Measurements from ENCODE around the gene LSAMP.

Gene LSAMP

DNA sequence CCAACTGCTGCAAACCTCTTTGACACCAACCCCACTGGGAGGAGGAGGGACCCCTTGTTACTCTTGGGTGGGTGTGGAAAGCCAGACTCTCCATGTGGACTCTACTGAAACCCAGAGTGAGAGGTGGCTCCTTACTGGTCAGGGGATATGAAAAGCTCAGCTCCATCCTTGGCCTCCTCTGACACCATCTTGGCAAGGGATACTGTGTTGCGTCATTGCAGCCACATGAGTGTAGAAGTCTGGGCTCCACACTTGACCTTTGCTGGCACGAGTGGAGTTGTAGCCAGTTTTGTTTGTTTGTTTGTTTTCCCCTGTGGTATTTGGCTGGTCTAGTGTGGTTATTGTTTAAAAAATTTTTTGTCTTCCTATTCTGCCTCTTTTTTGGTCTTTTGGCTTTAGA lies 532.9 kb downstream of the LSAMP start:
- no peak overlapping the region for H3K4me3 ChIP-seq (ENCODE audit: insufficient read depth, low read length, poor library complexity, severe bottlenecking)
- no peaks in the 10 kb centered on the region for H3F3A ChIP-seq (ENCODE audit: insufficient read depth)
- H3K4me2 ChIP-seq (ENCODE audit: low read depth, low read length, poor library complexity, severe bottlenecking) = no peak overlapping the region
- no peak overlapping the region for H3K9ac ChIP-seq (ENCODE audit: low read length)
- H4K20me1 ChIP-seq (ENCODE audit: low read depth, low read length) = no peaks in the 10 kb centered on the region
- H2AFZ ChIP-seq (ENCODE audit: low read depth, low read length, severe bottlenecking) = no peak overlapping the region
- TF ChIP-seq EZH2phosphoT487 (conservative IDR thresholded peaks at IDR 0.05; ENCODE audit: low read length) (no peak), CTCF (IDR thresholded peaks at IDR 0.05; ENCODE audit: insufficient read depth, low read length, poor library complexity, severe bottlenecking) (no peak)
- H3K36me3 ChIP-seq (ENCODE audit: low read length) = no peaks in the 10 kb centered on the region
- no peaks in the 10 kb centered on the region for H3K9me3 ChIP-seq (ENCODE audit: insufficient read depth, low read length)
- H3K27me3 ChIP-seq (ENCODE audit: low read length) = no peaks in the 10 kb centered on the region
- H3K9me2 ChIP-seq (replicated peaks; ENCODE audit: insufficient read depth, low read length) = no peaks in the 10 kb centered on the region
- no peak overlapping the region for H3K27ac ChIP-seq (ENCODE audit: low read depth, low read length)
- H3K79me2 ChIP-seq (ENCODE audit: insufficient read depth, low read length) = no peaks in the 10 kb centered on the region

- Histone ChIP-seq H3K9me2 (replicated peaks; ENCODE audit: insufficient read depth, low read length) (no peaks in the 10 kb centered on the region), H3K4me2 (ENCODE audit: low read depth, low read length, poor library complexity, severe bottlenecking) (no peak overlapping the region), H3K9ac (ENCODE audit: low read length) (no peak overlapping the region), H3K27me3 (ENCODE audit: low read length) (no peaks in the 10 kb centered on the region), H3K9me3 (ENCODE audit: insufficient read depth, low read length) (no peaks in the 10 kb centered on the region), H3K4me3 (ENCODE audit: insufficient read depth, low read length, poor library complexity, severe bottlenecking) (no peak overlapping the region), H3K79me2 (ENCODE audit: insufficient read depth, low read length) (no peaks in the 10 kb centered on the region), H4K20me1 (ENCODE audit: low read depth, low read length) (no peaks in the 10 kb centered on the region), H2AFZ (ENCODE audit: low read depth, low read length, severe bottlenecking) (no peak overlapping the region), H3F3A (ENCODE audit: insufficient read depth) (no peaks in the 10 kb centered on the region), H3K36me3 (ENCODE audit: low read length) (no peaks in the 10 kb centered on the region), H3K27ac (ENCODE audit: low read depth, low read length) (no peak overlapping the region)
- TF ChIP-seq EZH2phosphoT487 (conservative IDR thresholded peaks at IDR 0.05; ENCODE audit: low read length) (no peak), CTCF (IDR thresholded peaks at IDR 0.05; ENCODE audit: insufficient read depth, low read length, poor library complexity, severe bottlenecking) (no peak)
Measured at GRCh38 chr3:115905871-115906270, 539.4 kb downstream of the LSAMP start.

GRCh38 chr3:115903843-115904242 lies 541.4 kb downstream of the LSAMP start:
- no peaks in the 10 kb centered on the region for H3K79me2 ChIP-seq (ENCODE audit: insufficient read depth, low read length)

More at GRCh38 chr3:115903843-115904242, 541.4 kb downstream of the LSAMP start:
- H3K4me3 ChIP-seq (ENCODE audit: insufficient read depth, low read length, poor library complexity, severe bottlenecking) = no peak overlapping the region
- H4K20me1 ChIP-seq (ENCODE audit: low read depth, low read length) = no peaks in the 10 kb centered on the region
- no peak overlapping the region for H2AFZ ChIP-seq (ENCODE audit: low read depth, low read length, severe bottlenecking)
- no peaks in the 10 kb centered on the region for H3K36me3 ChIP-seq (ENCODE audit: low read length)
- H3K27me3 ChIP-seq (ENCODE audit: low read length) = no peaks in the 10 kb centered on the region
- no peak overlapping the region for H3K27ac ChIP-seq (ENCODE audit: low read depth, low read length)
- no peaks in the 10 kb centered on the region for H3F3A ChIP-seq (ENCODE audit: insufficient read depth)
- H3K9ac ChIP-seq (ENCODE audit: low read length) = no peak overlapping the region
- H3K9me3 ChIP-seq (ENCODE audit: insufficient read depth, low read length) = no peaks in the 10 kb centered on the region
- H3K9me2 ChIP-seq (replicated peaks; ENCODE audit: insufficient read depth, low read length) = no peaks in the 10 kb centered on the region
- no peak overlapping the region for H3K4me2 ChIP-seq (ENCODE audit: low read depth, low read length, poor library complexity, severe bottlenecking)
- no peak for TF ChIP-seq CTCF (IDR thresholded peaks at IDR 0.05; ENCODE audit: insufficient read depth, low read length, poor library complexity, severe bottlenecking)
- TF ChIP-seq EZH2phosphoT487 (conservative IDR thresholded peaks at IDR 0.05; ENCODE audit: low read length) = no peak
